H9 (cell line): ENCODE measurements around the gene FAM200A. TPM values are rescaled to one million over a fixed set of nuclear protein-coding genes. Genes with fewer than 3 reads are reported as not detected.
A peak's percentile ranks its signal among the peaks of the same experiment; 100 is the strongest.

Experiments used
- DNase-seq: peaks from one replicate; pipeline ENCODE4 v3.0.0-alpha.2; 2017
- H2AFZ ChIP-seq: one replicate; pipeline ENCODE4 v1.6.1; 2013; ENCODE audit warnings: mild to moderate bottlenecking, low read length, control low read depth, moderate library complexity
- H2AK5ac ChIP-seq: 2 replicates; pipeline ENCODE4 v1.6.1; 2013; ENCODE audit warnings: low read length, control low read depth, mixed read lengths; ENCODE audit not compliant: insufficient read length
- H2BK120ac ChIP-seq: one replicate; pipeline ENCODE4 v1.6.1; 2013; ENCODE audit warnings: low read depth, mild to moderate bottlenecking, low read length, control low read depth, inconsistent platforms; ENCODE audit not compliant: poor library complexity, severe bottlenecking
- H2BK12ac ChIP-seq: 2 replicates; pipeline ENCODE4 v1.6.1; 2013; ENCODE audit warnings: low read length, control low read depth, mixed read lengths, low read depth; ENCODE audit not compliant: insufficient read length
- H2BK15ac ChIP-seq: 2 replicates; pipeline ENCODE4 v1.6.1; 2013; ENCODE audit warnings: low read depth, low read length, control low read depth
- H2BK20ac ChIP-seq: one replicate; pipeline ENCODE4 v1.6.1; 2013; ENCODE audit warnings: low read depth, mild to moderate bottlenecking, low read length, control low read depth, inconsistent platforms; ENCODE audit not compliant: poor library complexity, severe bottlenecking
- H2BK5ac ChIP-seq: 2 replicates; pipeline ENCODE4 v1.6.1; 2013; ENCODE audit warnings: low read length, control low read depth, mixed read lengths; ENCODE audit not compliant: insufficient read length
- H3K14ac ChIP-seq: 2 replicates; pipeline ENCODE4 v1.6.1; 2013; ENCODE audit warnings: low read length, control low read depth; ENCODE audit not compliant: insufficient read depth
- H3K18ac ChIP-seq: 2 replicates; pipeline ENCODE4 v1.6.1; 2013; ENCODE audit warnings: low read depth, mild to moderate bottlenecking, mixed read lengths, low read length, control low read depth; ENCODE audit not compliant: insufficient read length
- H3K23ac ChIP-seq: 2 replicates; pipeline ENCODE4 v1.6.1; 2013; ENCODE audit warnings: low read length, control low read depth, mixed read lengths, low read depth; ENCODE audit not compliant: insufficient read length
- H3K23me2 ChIP-seq: 2 replicates; pipeline ENCODE4 v1.6.1; 2013; ENCODE audit warnings: low read depth, mild to moderate bottlenecking, mixed read lengths, low read length, control low read depth; ENCODE audit not compliant: insufficient read length, poor library complexity, severe bottlenecking
- H3K27ac ChIP-seq: 2 replicates; pipeline ENCODE4 v1.5.1; 2013; ENCODE audit warnings: low read length, control low read depth, mixed read lengths, low read depth; ENCODE audit not compliant: insufficient read length
- H3K27me3 ChIP-seq: 2 replicates; pipeline ENCODE4 v1.6.1; 2013; ENCODE audit warnings: low read length, control low read depth, inconsistent platforms; ENCODE audit not compliant: insufficient read depth
- H3K4ac ChIP-seq: 2 replicates; pipeline ENCODE4 v1.6.1; 2013; ENCODE audit warnings: low read depth, mild to moderate bottlenecking, control low read depth, inconsistent platforms, low read length, moderate library complexity
- H3K4me1 ChIP-seq: 2 replicates; pipeline ENCODE4 v1.6.1; 2013; ENCODE audit warnings: low read length, control low read depth, inconsistent platforms; ENCODE audit not compliant: insufficient read depth
- H3K4me2 ChIP-seq: 2 replicates; pipeline ENCODE4 v1.6.1; 2013; ENCODE audit warnings: low read length, control low read depth, mixed read lengths; ENCODE audit not compliant: insufficient read length, insufficient read depth
- H3K56ac ChIP-seq: 2 replicates; pipeline ENCODE4 v1.6.1; 2013; ENCODE audit warnings: low read depth, mild to moderate bottlenecking, mixed read lengths, low read length, control low read depth; ENCODE audit not compliant: insufficient read length
- H3K79me1 ChIP-seq: 2 replicates; pipeline ENCODE4 v1.6.1; 2013; ENCODE audit warnings: low read depth, mild to moderate bottlenecking, moderate library complexity, low read length, control low read depth, inconsistent platforms; ENCODE audit not compliant: insufficient read depth, poor library complexity, severe bottlenecking
- H3K79me2 ChIP-seq: 2 replicates; pipeline ENCODE4 v1.6.1; 2013; ENCODE audit warnings: low read length, control low read depth, inconsistent platforms; ENCODE audit not compliant: insufficient read depth
- H3K9ac ChIP-seq: 2 replicates; pipeline ENCODE4 v1.6.1; 2013; ENCODE audit warnings: low read length, control low read depth, mixed read lengths; ENCODE audit not compliant: insufficient read length; ENCODE audit errors: extremely low read depth
- H3K9me3 ChIP-seq: one replicate; pipeline ENCODE4 v1.6.1; 2013; ENCODE audit warnings: low read depth, low read length, inconsistent platforms; ENCODE audit not compliant: control insufficient read depth
- H3T11ph ChIP-seq: one replicate; pipeline ENCODE4 v1.6.1; 2013; ENCODE audit warnings: mild to moderate bottlenecking, low read length, control low read depth, inconsistent platforms
- H4K20me1 ChIP-seq: one replicate; pipeline ENCODE4 v1.6.1; 2013; ENCODE audit not compliant: control insufficient read depth, insufficient read length, insufficient read depth
- H4K5ac ChIP-seq: 2 replicates; pipeline ENCODE4 v1.6.1; 2013; ENCODE audit warnings: low read depth, mild to moderate bottlenecking, mixed read lengths, low read length, control low read depth; ENCODE audit not compliant: insufficient read length
- H4K8ac ChIP-seq: replicated peaks from 2 replicates; pipeline ENCODE4 v1.6.1; 2013; ENCODE audit warnings: low read length, control low read depth, mixed read lengths, low read depth; ENCODE audit not compliant: insufficient read length
- H4K91ac ChIP-seq: 2 replicates; pipeline ENCODE4 v1.6.1; 2013; ENCODE audit warnings: low read depth, mild to moderate bottlenecking, moderate library complexity, mixed read lengths, low read length, control low read depth; ENCODE audit not compliant: insufficient read length
- H3K27ac Mint-ChIP-seq, 3 experiments: 2 replicates in 2 of 3; 3 replicates in 1 of 3; pipeline ENCODE4 v1.8.0; 2020 to 2021; ENCODE audit warnings: mixed read lengths in 3 of 3, mild to moderate bottlenecking in 1 of 3, moderate library complexity in 1 of 3
- H3K27me3 Mint-ChIP-seq: 2 replicates; pipeline ENCODE4 v1.8.0; 2021; ENCODE audit warnings: low read depth, mild to moderate bottlenecking, moderate library complexity, mixed read lengths
- H3K36me3 Mint-ChIP-seq, 3 experiments: 2 replicates in 2 of 3; 3 replicates in 1 of 3; pipeline ENCODE4 v1.8.0; 2020 to 2021; ENCODE audit warnings: low read depth in 3 of 3, mixed read lengths in 3 of 3; ENCODE audit not compliant: insufficient read depth in 1 of 3
- H3K4me1 Mint-ChIP-seq, 2 experiments: 2 replicates each; pipeline ENCODE4 v1.8.0; 2020; ENCODE audit warnings: mixed read lengths in 2 of 2
- H3K4me3 Mint-ChIP-seq, 2 experiments: 2 replicates in 1 of 2; 3 replicates in 1 of 2; pipeline ENCODE4 v1.8.0; 2020 to 2021; ENCODE audit warnings: mild to moderate bottlenecking in 2 of 2, mixed read lengths in 2 of 2, moderate library complexity in 1 of 2
- H3K9me3 Mint-ChIP-seq, 2 experiments: 2 replicates in 1 of 2; 3 replicates in 1 of 2; pipeline ENCODE4 v1.8.0; 2020; ENCODE audit warnings: mild to moderate bottlenecking in 2 of 2, mixed read lengths in 2 of 2, moderate library complexity in 1 of 2
- CTCF ChIP-seq: fragments of 200-600 bp; sonication (generic); conservative IDR thresholded peaks from 3 replicates; pipeline ENCODE4 v1.8.0; 2021; ENCODE audit warnings: antibody characterized with exemption, mild to moderate bottlenecking
- WGBS: extraction: QIAGEN DNeasy Blood & Tissue Kit; methylation state at CpG from one replicate; pipeline ENCODE4 v1.1.7; 2013; ENCODE audit warnings: missing lambda C conversion rate, low lambda C conversion rate, mixed read lengths; ENCODE audit not compliant: insufficient read length; ENCODE audit errors: extremely low coverage; 5-methylcytosine and 5-hydroxymethylcytosine counted together
- total RNA-seq: library from RNA; stranded (reverse); gene quantifications from 2 replicates; pipeline ENCODE4 v1.2.1, GENCODE V29; 2021

FAM200A gene
- total RNA-seq, 1 experiment from 2014 or later = 7.8 TPM

- Histone ChIP-seq H3K14ac (no peak overlapping the region), H3K9ac (peak overlapping the region; percentile 2), H2AK5ac (no peak overlapping the region), H4K5ac (no peak overlapping the region), H3K56ac (no peak overlapping the region), H3K79me1 (no peaks in the 10 kb centered on the region), H3K4me2 (no peak overlapping the region), H3K23me2 (peaks cover 5% of the 10 kb centered on the region), H2BK12ac (no peak overlapping the region), H3K4ac (no peak overlapping the region), H3K79me2 (peaks cover 1% of the 10 kb centered on the region; the same call in 1 of the 2 replicates), H3K27me3 (no peaks in the 10 kb centered on the region), H3T11ph (no peak overlapping the region), H4K8ac (no peak overlapping the region), H3K23ac (no peak overlapping the region), H2AFZ (no peak overlapping the region), H3K9me3 (no peaks in the 10 kb centered on the region), H2BK15ac (no peak overlapping the region), H4K20me1 (no peaks in the 10 kb centered on the region), H2BK5ac (no peak overlapping the region), H3K27ac (no peak overlapping the region), H2BK120ac (no peak overlapping the region), H3K18ac (no peak overlapping the region), H4K91ac (no peak overlapping the region), H2BK20ac (no peak overlapping the region), H3K4me1 (no peaks in the 10 kb centered on the region)
- no CpG with 5 or more reads among the region's 4 CpGs for WGBS
- Mint-ChIP-seq H3K4me3 (no peak overlapping the region; a peak in 1 of 5 replicates), H3K27ac (no peak overlapping the region), H3K36me3 (peaks cover 18 to 21% (median 19%) of the 10 kb centered on the region in 3 experiments), H3K9me3 (peaks cover 15 to 18% of the 10 kb centered on the region in 2 experiments; a peak in 4 of 5 replicates), H3K4me1 (peaks cover 15 to 20% of the 10 kb centered on the region in 2 experiments), H3K27me3 (no peaks in the 10 kb centered on the region)
- no peak for TF ChIP-seq CTCF
- DNase-seq = no peak
Observed at GRCh38 chr7:99553039-99553438, 1.1 kb upstream of the FAM200A start.
